NCI-H1436 treated with DMSO at 0.1 percent for 48 hours (cell line): ENCODE data around the gene GEN1.

Source experiments
- DNase-seq: peaks from one replicate; lab custom pipeline; 2025; lab: John Stamatoyannopoulos, UW

Gene GEN1

GRCh38 chr2:17752892-17753802 is 791 bp upstream of the GEN1 start:
- DNase-seq = no peak

- no peak for DNase-seq
Measured at GRCh38 chr2:17754773-17755425, 961 bp downstream of the GEN1 start.

- no peak for DNase-seq
Measured at GRCh38 chr2:17756668-17757067, 2.7 kb downstream of the GEN1 start.

- DNase-seq = no peak
Measured at GRCh38 chr2:17757321-17757720, 3.4 kb downstream of the GEN1 start.

GRCh38 chr2:17758118-17758517 is 4.2 kb downstream of the GEN1 start:
- DNase-seq = no peak

- DNase-seq = no peak
Measured at GRCh38 chr2:17759805-17760204, 5.9 kb downstream of the GEN1 start.

GRCh38 chr2:17762451-17762850 is 8.5 kb downstream of the GEN1 start:
- DNase-seq = no peak

- no peak for DNase-seq
Measured at GRCh38 chr2:17763641-17764333, 9.8 kb downstream of the GEN1 start.

- no peak for DNase-seq
Measured at GRCh38 chr2:17765398-17765797, 11.5 kb downstream of the GEN1 start.

- DNase-seq = no peak
Measured at GRCh38 chr2:17768894-17769293, 15.0 kb downstream of the GEN1 start.

GRCh38 chr2:17771956-17772355 is 18.0 kb downstream of the GEN1 start:
- no peak for DNase-seq

- no peak for DNase-seq
Measured at GRCh38 chr2:17772532-17772931, 18.6 kb downstream of the GEN1 start.

- DNase-seq = no peak
Measured at GRCh38 chr2:17780546-17780945, 26.6 kb downstream of the GEN1 start.

- no peak for DNase-seq
Measured at GRCh38 chr2:17781482-17781881, 27.5 kb downstream of the GEN1 start.

GRCh38 chr2:17786727-17787126 is 32.8 kb downstream of the GEN1 start:
- no peak for DNase-seq

GRCh38 chr2:17788773-17789172 is 34.8 kb downstream of the GEN1 start:
- no peak for DNase-seq

GRCh38 chr2:17790536-17790935 is 36.6 kb downstream of the GEN1 start:
- no peak for DNase-seq

GRCh38 chr2:17791121-17791816 is 37.3 kb downstream of the GEN1 start:
- DNase-seq = no peak

GRCh38 chr2:17791817-17792130 is 37.8 kb downstream of the GEN1 start:
- DNase-seq = no peak

- no peak for DNase-seq
Measured at GRCh38 chr2:17792515-17792914, 38.6 kb downstream of the GEN1 start.

GRCh38 chr2:17793296-17793695 is 39.4 kb downstream of the GEN1 start:
- DNase-seq = no peak

GRCh38 chr2:17793803-17794354 is 39.9 kb downstream of the GEN1 start:
- no peak for DNase-seq
